H1 (cell line): Measurements from ENCODE around the gene LARP4B.

Source experiments
- ASH2L ChIP-seq: fragments of 200-600, 300-600 bp; sonication (generic); IDR thresholded peaks from one replicate; pipeline ENCODE4 v1.7.1; 2017; ENCODE audit warnings: low read length
- CTCF ChIP-seq, 3 experiments: IDR thresholded peaks; 1 replicate in 2 of 3; 2 replicates in 1 of 3; pipeline versions ENCODE4 v1.5.1 to v1.6.1; 2011; ENCODE audit warnings: low read length in 3 of 3, mild to moderate bottlenecking in 3 of 3, inconsistent platforms in 2 of 3, low read depth in 1 of 3, moderate library complexity in 1 of 3; ENCODE audit not compliant: insufficient read depth in 1 of 3; ENCODE audit errors: control extremely low read depth in 1 of 3
- EP300 ChIP-seq, 2 experiments: IDR thresholded peaks; 1 replicate in 1 of 2; 2 replicates in 1 of 2; pipeline ENCODE4 v1.6.1; 2011 to 2012; ENCODE audit warnings: low read depth in 2 of 2, low read length in 2 of 2, mild to moderate bottlenecking in 2 of 2, borderline replicate concordance in 1 of 2, inconsistent platforms in 1 of 2, moderate library complexity in 1 of 2
- POLR2A ChIP-seq, 2 experiments: IDR thresholded peaks; 1 replicate in 1 of 2; 2 replicates in 1 of 2; pipeline ENCODE4 v1.6.1; 2011; ENCODE audit warnings: low read depth in 2 of 2, low read length in 2 of 2, mild to moderate bottlenecking in 2 of 2; ENCODE audit errors: control extremely low read depth in 1 of 2
- POLR2AphosphoS5 ChIP-seq: IDR thresholded peaks from 2 replicates; pipeline ENCODE4 v1.6.1; 2011; ENCODE audit warnings: low read depth, low read length
- TF ChIP-seq, protein P1 (sequence below): IDR thresholded peaks from 2 replicates; pipeline ENCODE4 v1.6.1; 2012; ENCODE audit warnings: inconsistent platforms
- TF ChIP-seq, protein P2 (sequence below): IDR thresholded peaks from 2 replicates; pipeline ENCODE4 v1.6.1; 2012; ENCODE audit warnings: low read length, inconsistent platforms

GRCh38 chr10:953836-954235 lies 22.3 kb upstream of the LARP4B start:
- TF ChIP-seq ASH2L (no peak), EP300 (IDR thresholded peaks at IDR 0.05; ENCODE audit: borderline replicate concordance in 1 of 2, low read depth in 2 of 2, low read length in 2 of 2) (no peak), CTCF (IDR thresholded peaks at IDR 0.05; ENCODE audit: control extremely low read depth in 1 of 3, insufficient read depth in 1 of 3, low read depth in 1 of 3, low read length in 3 of 3) (no peak), POLR2AphosphoS5 (no peak), POLR2A (IDR thresholded peaks at IDR 0.05; ENCODE audit: control extremely low read depth in 1 of 2, low read depth in 2 of 2, low read length in 2 of 2) (no peak)
- TF ChIP-seq, protein P1, sequence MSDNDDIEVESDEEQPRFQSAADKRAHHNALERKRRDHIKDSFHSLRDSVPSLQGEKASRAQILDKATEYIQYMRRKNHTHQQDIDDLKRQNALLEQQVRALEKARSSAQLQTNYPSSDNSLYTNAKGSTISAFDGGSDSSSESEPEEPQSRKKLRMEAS = no peak
- TF ChIP-seq, protein P2, sequence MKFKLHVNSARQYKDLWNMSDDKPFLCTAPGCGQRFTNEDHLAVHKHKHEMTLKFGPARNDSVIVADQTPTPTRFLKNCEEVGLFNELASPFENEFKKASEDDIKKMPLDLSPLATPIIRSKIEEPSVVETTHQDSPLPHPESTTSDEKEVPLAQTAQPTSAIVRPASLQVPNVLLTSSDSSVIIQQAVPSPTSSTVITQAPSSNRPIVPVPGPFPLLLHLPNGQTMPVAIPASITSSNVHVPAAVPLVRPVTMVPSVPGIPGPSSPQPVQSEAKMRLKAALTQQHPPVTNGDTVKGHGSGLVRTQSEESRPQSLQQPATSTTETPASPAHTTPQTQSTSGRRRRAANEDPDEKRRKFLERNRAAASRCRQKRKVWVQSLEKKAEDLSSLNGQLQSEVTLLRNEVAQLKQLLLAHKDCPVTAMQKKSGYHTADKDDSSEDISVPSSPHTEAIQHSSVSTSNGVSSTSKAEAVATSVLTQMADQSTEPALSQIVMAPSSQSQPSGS = no peak
